Daoy (cell line): Measurements from ENCODE around the gene ZSCAN5B. TPM values are rescaled to one million over a fixed set of nuclear protein-coding genes. Genes with fewer than 3 reads are reported as not detected.
A peak's percentile ranks its signal among the peaks of the same experiment; 100 is the strongest.
"Not testable (repeated sequence)": the region's sequence is repeated elsewhere in the genome, so short reads cannot be mapped to it uniquely, and the experiment has no call there.

ENCODE experiments used
- DNase-seq: peaks from one replicate; pipeline ENCODE4 v3.0.0-alpha.2; 2015; ENCODE audit warnings: low read depth
- total RNA-seq: library from RNA; depleted of rRNA; stranded (reverse); fragments of >200 nt; shearing (Covaris generic); gene quantifications from 2 replicates; pipeline ENCODE4 v1.2.3, GENCODE V29; 2014; rRNA removed

Gene ZSCAN5B
- total RNA-seq: not detected in 2 replicates

GRCh38 chr19:56197646-56198045 lies at the start of gene ZSCAN5B:
Gene ZSCAN5B (minus strand): TSS chr19:56197783. CDS start chr19:56193052, 4,731 bp downstream.
- not testable (repeated sequence) for DNase-seq

GRCh38 chr19:56245764-56246163 lies 48.2 kb upstream of the ZSCAN5B start:
- not testable (repeated sequence) for DNase-seq

GRCh38 chr19:56245121-56245740 lies 47.6 kb upstream of the ZSCAN5B start:
- DNase-seq: peak; percentile 21

GRCh38 chr19:56223481-56223880 lies 25.9 kb upstream of the ZSCAN5B start:
- no peak for DNase-seq

- no peak for DNase-seq
Measured at GRCh38 chr19:56222901-56223300, 25.3 kb upstream of the ZSCAN5B start.

GRCh38 chr19:56221851-56222250 lies 24.3 kb upstream of the ZSCAN5B start:
- DNase-seq: no peak

- not testable (repeated sequence) for DNase-seq
Measured at GRCh38 chr19:56221442-56221841, 23.9 kb upstream of the ZSCAN5B start.

- peak; percentile 17 for DNase-seq
Measured at GRCh38 chr19:56218961-56219360, 21.4 kb upstream of the ZSCAN5B start.

GRCh38 chr19:56217039-56217949 lies 19.7 kb upstream of the ZSCAN5B start:
- DNase-seq: peak; percentile 38

GRCh38 chr19:56211718-56212117 lies 14.1 kb upstream of the ZSCAN5B start:
- no peak for DNase-seq

- not testable (repeated sequence) for DNase-seq
Measured at GRCh38 chr19:56210036-56210435, 12.5 kb upstream of the ZSCAN5B start.

GRCh38 chr19:56209091-56209490 lies 11.5 kb upstream of the ZSCAN5B start:
- DNase-seq: no peak

GRCh38 chr19:56207581-56207980 lies 10.0 kb upstream of the ZSCAN5B start:
- not testable (repeated sequence) for DNase-seq

GRCh38 chr19:56201973-56202372 lies 4.4 kb upstream of the ZSCAN5B start, which contains the start of gene ZSCAN5C:
Gene ZSCAN5C (plus strand): TSS chr19:56202273. CDS start chr19:56205914, 3,641 bp downstream.
- DNase-seq: no peak

- DNase-seq: no peak
Measured at GRCh38 chr19:56199687-56200086, 2.1 kb upstream of the ZSCAN5B start.

GRCh38 chr19:56193981-56194640 lies 3.5 kb downstream of the ZSCAN5B start:
- no peak for DNase-seq

GRCh38 chr19:56191711-56192110 lies 5.9 kb downstream of the ZSCAN5B start:
- DNase-seq: no peak

- no peak for DNase-seq
Measured at GRCh38 chr19:56191115-56191514, 6.5 kb downstream of the ZSCAN5B start.

GRCh38 chr19:56189785-56190184 lies 7.8 kb downstream of the ZSCAN5B start:
- no peak for DNase-seq

- no peak for DNase-seq
Measured at GRCh38 chr19:56177564-56178243, 19.9 kb downstream of the ZSCAN5B start.

GRCh38 chr19:56176881-56177280 lies 20.7 kb downstream of the ZSCAN5B start:
- no peak for DNase-seq

- not testable (repeated sequence) for DNase-seq
Measured at GRCh38 chr19:56176310-56176709, 21.3 kb downstream of the ZSCAN5B start.
